SH-SY5Y (cell line): ENCODE data around the gene RANBP17.

Source experiments
- GATA2 ChIP-seq: IDR thresholded peaks from 2 replicates; pipeline ENCODE4 v1.6.1; 2011; ENCODE audit warnings: mild to moderate bottlenecking, low read depth, low read length
- GATA3 ChIP-seq: IDR thresholded peaks from 2 replicates; pipeline ENCODE4 v1.6.1; 2011; ENCODE audit warnings: low read depth, mild to moderate bottlenecking, low read length, moderate library complexity

GRCh38 chr5:171312129-171312974, 450.5 kb downstream of the RANBP17 start:
- TF ChIP-seq GATA2: no peak
- no peak for TF ChIP-seq GATA3
